Measurements from ENCODE around the gene RPL36A. TPM values are rescaled to one million over a fixed set of nuclear protein-coding genes. Genes with fewer than 3 reads are reported as not detected.
A peak's percentile ranks its signal among the peaks of the same experiment; 100 is the strongest.

RPL36A gene
- polyA plus RNA-seq, 12 donors, result 932 to 1,532 (median 1,212) TPM; not detected in 1

- no peak for DNase-seq
These were observed 5.7 kb upstream of the RPL36A start for GRCh38 chrX:101385026-101385684.

- DNase-seq, result no peak
These were observed 4.8 kb upstream of the RPL36A start, which contains the start of gene BTK for GRCh38 chrX:101385795-101386541. BTK (minus strand) TSS chrX:101386191; CDS start chrX:101375284, 10,907 bp downstream.

GRCh38 chrX:101386542-101386885 lies 4.3 kb upstream of the RPL36A start:
- no peak for DNase-seq

GRCh38 chrX:101388604-101389003 lies 2.2 kb upstream of the RPL36A start:
- DNase-seq, result no peak

GRCh38 chrX:101391831-101392230 lies 1.0 kb downstream of the RPL36A start:
- DNase-seq, result no peak

GRCh38 chrX:101393530-101394305 lies 2.9 kb downstream of the RPL36A start:
- no peak for DNase-seq

GRCh38 chrX:101394372-101394771 lies 3.6 kb downstream of the RPL36A start:
- DNase-seq, result no peak

GRCh38 chrX:101395789-101396188 lies 5.0 kb downstream of the RPL36A start:
- no peak for DNase-seq

GRCh38 chrX:101397779-101398178 lies 7.0 kb downstream of the RPL36A start:
- no peak for DNase-seq

- DNase-seq, result no peak
These were observed 7.9 kb downstream of the RPL36A start for GRCh38 chrX:101398694-101399093.

- no peak for DNase-seq
These were observed 9.0 kb downstream of the RPL36A start for GRCh38 chrX:101399825-101400224.

GRCh38 chrX:101407167-101407747 lies 16.4 kb downstream of the RPL36A start:
- DNase-seq, result peak; percentile 34

GRCh38 chrX:101407748-101408531 lies 17.1 kb downstream of the RPL36A start, which contains the start of the genes GLA and HNRNPH2:
GLA (minus strand) TSS chrX:101407925; CDS start chrX:101407903, 22 bp downstream.
HNRNPH2 (plus strand) TSS chrX:101408222; CDS start chrX:101411989, 3,767 bp downstream.
- peak; percentile 96 for DNase-seq

- no peak for DNase-seq
These were observed 17.7 kb downstream of the RPL36A start for GRCh38 chrX:101408532-101408841.

- no peak for DNase-seq
These were observed 18.2 kb downstream of the RPL36A start for GRCh38 chrX:101409043-101409442.

- DNase-seq, result no peak
These were observed 19.6 kb downstream of the RPL36A start for GRCh38 chrX:101410461-101410860.

- DNase-seq, result no peak
These were observed 21.2 kb downstream of the RPL36A start for GRCh38 chrX:101411984-101412383.

- DNase-seq, result peak; percentile 65
These were observed 24.7 kb downstream of the RPL36A start for GRCh38 chrX:101415180-101416145.

GRCh38 chrX:101416691-101417090 lies 25.9 kb downstream of the RPL36A start:
- no peak for DNase-seq

- no peak for DNase-seq
These were observed 26.4 kb downstream of the RPL36A start for GRCh38 chrX:101417190-101417589.
